Astrocyte of the cerebellum (primary cell): ENCODE data around the gene DLG5.

Experiments used
- DNase-seq: peaks from one replicate; pipeline ENCODE4 v3.0.0-alpha.2; 2011; ENCODE audit warnings: low read depth
- H3K4me3 ChIP-seq: 2 replicates; pipeline ENCODE4 v1.5.1; 2011; ENCODE audit warnings: mild to moderate bottlenecking, low read depth, low read length, moderate library complexity
- in situ Hi-C: cut with HindIII; loops from 2 replicates; pipeline ENCODE4 v1.10.0; 2017; ENCODE audit warnings: low sequenced_read_pairs
- TF ChIP-seq, protein P1 (sequence below): IDR thresholded peaks from 2 replicates; pipeline ENCODE4 v1.5.1; 2012; ENCODE audit warnings: low read length, low read depth, moderate library complexity, mild to moderate bottlenecking; ENCODE audit errors: missing control alignments

DLG5 gene

DNA sequence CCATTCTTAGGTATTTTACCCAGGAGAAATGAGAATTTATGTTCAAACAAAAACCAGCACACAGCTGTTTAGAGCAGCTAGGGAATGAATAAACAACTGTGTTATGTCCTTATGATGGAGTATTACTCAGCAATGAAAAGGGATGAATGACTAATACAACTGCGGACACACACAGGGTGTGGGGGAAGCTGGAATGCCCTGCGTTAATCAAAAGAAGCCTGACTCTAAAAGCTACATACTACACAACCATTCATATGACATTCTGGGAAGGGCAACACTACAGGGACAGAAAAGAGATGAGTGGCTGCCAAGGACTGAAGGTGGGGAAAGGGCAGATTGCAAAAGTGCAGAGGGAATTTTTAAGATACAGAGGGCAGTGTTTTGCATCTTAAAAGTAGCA, 64.0 kb downstream of the DLG5 start:
- TF ChIP-seq, protein P1, sequence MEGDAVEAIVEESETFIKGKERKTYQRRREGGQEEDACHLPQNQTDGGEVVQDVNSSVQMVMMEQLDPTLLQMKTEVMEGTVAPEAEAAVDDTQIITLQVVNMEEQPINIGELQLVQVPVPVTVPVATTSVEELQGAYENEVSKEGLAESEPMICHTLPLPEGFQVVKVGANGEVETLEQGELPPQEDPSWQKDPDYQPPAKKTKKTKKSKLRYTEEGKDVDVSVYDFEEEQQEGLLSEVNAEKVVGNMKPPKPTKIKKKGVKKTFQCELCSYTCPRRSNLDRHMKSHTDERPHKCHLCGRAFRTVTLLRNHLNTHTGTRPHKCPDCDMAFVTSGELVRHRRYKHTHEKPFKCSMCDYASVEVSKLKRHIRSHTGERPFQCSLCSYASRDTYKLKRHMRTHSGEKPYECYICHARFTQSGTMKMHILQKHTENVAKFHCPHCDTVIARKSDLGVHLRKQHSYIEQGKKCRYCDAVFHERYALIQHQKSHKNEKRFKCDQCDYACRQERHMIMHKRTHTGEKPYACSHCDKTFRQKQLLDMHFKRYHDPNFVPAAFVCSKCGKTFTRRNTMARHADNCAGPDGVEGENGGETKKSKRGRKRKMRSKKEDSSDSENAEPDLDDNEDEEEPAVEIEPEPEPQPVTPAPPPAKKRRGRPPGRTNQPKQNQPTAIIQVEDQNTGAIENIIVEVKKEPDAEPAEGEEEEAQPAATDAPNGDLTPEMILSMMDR, result no peak

DNA sequence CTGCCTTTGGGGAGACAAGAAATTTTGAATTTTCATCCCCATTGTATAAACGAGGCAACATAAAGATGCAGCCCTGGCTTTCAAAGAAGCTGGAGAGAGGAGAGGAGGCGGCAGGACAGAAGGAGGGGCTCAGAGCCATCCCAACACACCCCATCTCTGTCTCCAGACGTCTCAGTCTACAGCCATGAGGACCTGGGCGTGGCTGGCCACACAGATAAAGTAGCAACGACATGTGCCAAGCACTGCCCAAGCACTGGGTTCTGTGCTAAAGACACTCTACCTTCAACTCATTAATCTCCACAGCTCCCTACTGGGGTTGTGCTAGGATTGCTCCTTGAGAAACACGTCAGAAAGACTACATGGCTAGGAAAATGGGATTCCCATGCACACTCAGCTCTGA, 65.2 kb downstream of the DLG5 start:
- TF ChIP-seq, protein P1, result no peak
- in situ Hi-C loops, result loop anchor here (5.0 kb wide), 1 partner anchor 81 kb away; no protein-coding TSS in a partner anchor
- DNase-seq, result no peak
- H3K4me3 ChIP-seq, result no peak overlapping the region

More for the DNA sequence above, 64.0 kb downstream of the DLG5 start:
- no peak overlapping the region for H3K4me3 ChIP-seq
- in situ Hi-C loops, result loop anchor here (5.0 kb wide), 1 partner anchor 80 kb away; no protein-coding TSS in a partner anchor
- DNase-seq, result no peak

DNA sequence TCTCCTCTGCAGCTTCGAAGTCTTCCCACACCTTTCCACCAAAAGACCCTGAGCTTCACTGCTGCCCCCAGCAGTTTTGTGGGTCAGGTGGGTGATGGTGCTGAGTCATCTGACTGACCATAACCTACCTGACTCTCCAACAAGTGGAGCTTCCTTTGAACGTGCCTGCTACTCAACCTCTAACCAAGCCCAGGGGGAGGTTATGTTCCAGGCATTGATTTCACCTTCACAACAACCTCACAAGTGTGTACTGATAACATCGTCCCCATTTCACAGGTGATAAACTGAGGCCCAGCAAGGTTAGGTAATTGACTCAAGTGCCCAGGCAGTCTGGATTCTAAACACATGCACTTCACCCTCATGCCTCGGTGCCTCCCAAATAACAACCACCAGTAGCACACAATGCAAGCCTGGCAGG, 66.7 kb downstream of the DLG5 start:
- no peak for DNase-seq
- no peak overlapping the region for H3K4me3 ChIP-seq
- in situ Hi-C loops, result loop anchor here (5.0 kb wide), 1 partner anchor 82 kb away; no protein-coding TSS in a partner anchor
- TF ChIP-seq, protein P1, result no peak

DNA sequence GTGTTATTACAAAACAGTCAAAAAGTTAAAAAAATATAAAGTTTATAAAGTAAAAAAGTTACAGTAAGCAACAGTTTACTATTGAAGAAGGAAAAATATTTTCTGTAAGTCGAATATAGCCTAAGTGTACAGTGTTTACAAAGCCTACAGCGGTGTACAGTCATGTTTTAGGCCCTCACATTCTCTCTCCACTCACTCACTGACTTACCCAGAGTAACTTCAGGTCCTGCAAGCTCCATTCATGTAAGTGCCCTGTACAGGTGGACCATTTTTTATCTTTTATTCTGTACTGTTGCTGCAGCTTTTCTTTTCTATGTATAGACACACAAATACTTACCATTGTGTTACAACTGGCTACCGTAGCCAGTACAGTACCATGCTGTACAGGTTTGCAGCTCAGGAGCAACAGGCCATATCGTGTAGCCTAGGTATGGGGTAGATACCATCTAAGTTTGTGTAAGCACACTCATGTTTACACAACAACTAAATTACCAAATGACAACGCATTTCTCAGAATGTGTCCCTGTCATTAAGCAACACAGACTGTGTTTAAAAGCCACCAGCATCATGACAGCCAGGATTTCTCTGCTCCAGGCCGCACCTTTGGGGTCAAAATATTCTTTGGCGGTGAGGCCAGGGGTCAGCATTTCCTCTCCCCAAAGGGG, 67.2 kb downstream of the DLG5 start:
- TF ChIP-seq, protein P1, result no peak
- in situ Hi-C loops, result no loop called here
- no peak for DNase-seq
- no peak overlapping the region for H3K4me3 ChIP-seq

DNA sequence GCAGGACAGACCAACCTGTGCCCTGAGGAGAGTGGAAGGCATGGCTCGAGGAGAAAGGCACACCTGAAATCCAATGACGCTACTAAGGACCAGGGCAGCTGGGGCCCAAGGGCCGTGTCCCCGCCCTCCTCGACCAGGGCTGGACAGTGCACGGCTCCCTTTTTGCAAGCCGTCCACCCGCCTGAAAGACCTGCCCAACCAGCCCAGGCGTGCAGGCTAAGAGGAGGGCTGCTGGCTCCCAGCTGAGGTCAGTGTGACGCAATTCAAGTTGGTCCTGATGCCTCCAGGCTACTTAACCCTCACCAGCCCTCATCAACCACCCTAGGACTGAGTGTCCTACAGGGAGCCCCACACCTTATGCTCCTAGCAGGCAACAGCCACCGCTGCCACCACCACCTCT, 69.3 kb downstream of the DLG5 start:
- in situ Hi-C loops, result no loop called here
- H3K4me3 ChIP-seq, result no peak overlapping the region
- TF ChIP-seq, protein P1, result no peak
- DNase-seq, result no peak

DNA sequence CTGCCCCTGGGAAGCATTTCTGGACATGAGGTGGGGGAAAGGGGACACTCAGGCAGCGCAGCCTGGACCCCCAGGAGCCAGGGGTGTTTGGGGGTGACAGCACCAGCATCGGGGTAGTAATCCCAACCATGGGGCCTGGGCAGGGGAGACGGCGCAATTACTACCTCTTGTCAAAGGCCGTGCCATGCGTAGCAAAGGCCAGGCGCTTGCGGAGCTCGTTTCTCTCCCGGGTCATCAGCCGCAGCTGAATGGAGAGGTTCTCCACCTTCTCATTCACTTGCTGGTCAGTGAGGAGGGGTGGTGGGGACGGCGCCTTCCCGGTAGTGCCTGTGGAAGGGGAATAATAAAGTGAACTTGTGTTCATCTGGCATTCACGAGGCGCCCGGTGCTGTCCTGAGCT, 70.0 kb downstream of the DLG5 start:
- TF ChIP-seq, protein P1, result no peak
- DNase-seq, result no peak
- no peak overlapping the region for H3K4me3 ChIP-seq
- in situ Hi-C loops, result no loop called here
